HG03097 (cell line): ENCODE measurements around the gene PHPT1.

ENCODE experiments used
- ATAC-seq: cut with Tn5 transposase; IDR thresholded peaks from one replicate; pipeline ENCODE4 v1.9.1; 2021; ENCODE audit not compliant: unreplicated experiment, low FRiP score

Gene PHPT1

DNA sequence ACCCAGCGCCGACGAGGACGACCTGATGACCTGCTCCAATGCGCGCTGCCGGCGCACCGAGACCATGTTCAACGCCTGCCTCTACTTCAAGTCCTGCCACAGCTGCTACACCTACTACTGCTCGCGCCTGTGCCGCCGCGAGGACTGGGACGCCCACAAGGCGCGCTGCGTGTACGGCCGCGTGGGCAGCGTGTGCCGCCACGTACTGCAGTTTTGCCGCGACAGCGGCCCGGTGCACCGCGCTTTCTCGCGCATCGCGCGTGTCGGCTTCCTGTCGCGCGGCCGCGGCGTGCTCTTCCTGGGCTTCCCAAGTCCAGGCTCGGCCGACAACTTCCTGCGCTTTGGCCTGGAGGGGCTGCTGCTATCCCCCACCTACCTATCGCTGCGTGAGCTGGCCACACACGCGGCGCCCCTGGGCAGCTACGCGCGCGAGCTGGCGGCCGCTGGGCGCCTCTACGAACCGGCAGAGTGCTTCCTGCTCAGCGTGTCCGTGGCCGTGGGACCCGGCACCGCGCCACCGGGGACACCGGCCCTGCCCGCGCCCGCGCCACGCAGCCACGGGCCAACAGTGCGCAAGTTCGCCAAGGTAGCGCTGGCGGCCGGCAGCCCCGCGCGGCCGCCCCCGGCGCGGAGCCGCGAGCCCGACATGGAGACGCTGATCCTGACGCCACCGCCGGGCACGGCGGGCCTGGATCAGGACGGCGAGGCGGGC, 2.7 kb upstream of the PHPT1 start:
- ATAC-seq: no peak

DNA sequence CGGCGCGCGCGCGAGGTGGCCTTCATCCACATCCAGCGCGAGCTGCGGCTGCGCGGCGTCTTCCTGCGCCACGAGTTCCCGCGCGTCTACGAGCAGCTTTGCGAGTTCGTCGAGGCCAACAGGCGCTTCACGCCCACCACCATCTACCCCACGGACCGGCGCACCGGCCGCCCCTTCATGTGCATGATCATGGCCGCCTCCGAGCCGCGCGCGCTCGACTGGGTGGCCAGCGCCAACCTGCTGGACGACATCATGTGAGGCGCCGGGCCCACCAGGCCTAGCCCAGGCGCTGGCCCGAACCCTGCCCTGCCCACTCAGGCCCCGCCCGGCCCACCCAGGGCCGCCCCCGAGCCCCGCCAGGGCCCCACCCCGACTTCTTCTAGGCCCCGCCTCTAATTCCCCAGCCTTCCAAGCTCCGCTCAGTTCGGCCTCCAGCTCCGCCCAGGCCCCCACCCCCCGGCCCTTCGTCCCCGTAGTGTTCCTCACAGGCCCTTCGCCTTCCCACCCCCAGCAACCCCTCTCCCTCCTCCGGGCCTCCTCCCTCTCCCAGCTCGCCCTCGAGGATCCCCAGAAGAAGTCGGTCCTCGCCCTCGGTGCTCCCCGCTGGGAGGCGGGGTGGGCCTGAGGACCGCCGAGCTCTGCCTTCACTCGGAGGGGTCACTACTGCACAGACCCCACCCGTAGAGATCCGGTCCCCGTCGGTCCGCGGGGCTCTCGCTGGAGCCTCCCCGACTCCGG, 2.0 kb upstream of the PHPT1 start:
- ATAC-seq: no peak

DNA sequence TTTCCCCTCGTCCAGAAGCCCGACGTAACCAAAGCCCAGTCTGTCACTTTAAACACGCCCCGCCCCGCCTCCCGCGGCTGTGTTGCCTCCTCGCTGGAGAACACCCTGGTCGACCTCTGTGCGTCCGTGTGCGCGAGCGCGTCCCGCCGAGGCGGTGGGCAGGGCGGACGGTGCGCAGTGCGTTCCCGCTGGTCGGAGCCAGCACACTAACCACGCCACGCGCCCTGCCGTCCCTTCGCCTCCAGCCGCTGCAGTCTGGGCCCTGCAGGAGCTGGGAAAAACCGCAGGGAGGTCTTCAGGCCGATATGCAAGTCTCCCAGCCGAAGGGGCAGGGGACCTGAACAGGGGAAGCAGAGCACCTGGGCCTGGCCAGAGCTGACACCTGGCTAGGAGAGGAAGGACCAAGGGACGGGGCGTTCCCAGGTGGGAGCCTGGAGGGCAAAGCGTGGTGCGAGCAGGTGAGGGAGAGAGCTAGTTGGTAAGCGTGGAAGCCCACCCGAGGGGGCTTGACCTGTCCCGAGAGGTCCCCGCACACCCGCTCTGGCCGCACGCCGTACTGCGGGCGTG, 1.3 kb upstream of the PHPT1 start:
- no peak for ATAC-seq

DNA sequence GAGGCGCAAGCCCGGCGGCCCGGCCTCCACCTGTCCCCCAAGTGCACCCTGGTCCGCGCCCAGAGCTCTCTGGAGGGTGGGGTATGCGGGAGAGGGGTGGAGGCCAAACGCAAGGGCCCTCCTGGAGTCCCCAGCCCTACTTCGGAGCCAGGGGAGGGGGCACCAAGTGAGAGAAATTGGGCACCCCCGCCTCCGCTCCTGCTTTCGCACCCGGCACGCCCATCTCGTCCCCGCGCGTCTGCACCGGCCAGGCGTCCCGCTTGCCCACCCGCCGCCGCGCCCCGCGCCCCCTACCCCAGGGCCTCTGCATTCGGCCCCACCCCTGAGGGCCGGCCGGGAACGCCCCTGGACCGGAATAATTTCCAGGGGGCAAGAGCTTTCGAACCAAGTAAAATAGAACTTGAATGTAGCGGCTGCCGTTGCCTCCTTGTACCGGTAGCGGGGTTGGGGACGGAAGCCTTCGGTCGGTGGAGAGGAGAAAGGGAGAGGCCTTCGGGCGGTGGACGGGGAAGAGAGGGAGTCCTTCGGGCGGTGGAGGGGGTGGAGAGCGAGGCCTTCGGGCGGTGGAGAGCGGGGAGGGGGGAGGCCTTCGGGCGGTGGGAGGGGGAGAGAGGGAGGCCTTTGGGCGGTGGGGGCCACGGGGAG, 694 bp upstream of the PHPT1 start:
- no peak for ATAC-seq

DNA sequence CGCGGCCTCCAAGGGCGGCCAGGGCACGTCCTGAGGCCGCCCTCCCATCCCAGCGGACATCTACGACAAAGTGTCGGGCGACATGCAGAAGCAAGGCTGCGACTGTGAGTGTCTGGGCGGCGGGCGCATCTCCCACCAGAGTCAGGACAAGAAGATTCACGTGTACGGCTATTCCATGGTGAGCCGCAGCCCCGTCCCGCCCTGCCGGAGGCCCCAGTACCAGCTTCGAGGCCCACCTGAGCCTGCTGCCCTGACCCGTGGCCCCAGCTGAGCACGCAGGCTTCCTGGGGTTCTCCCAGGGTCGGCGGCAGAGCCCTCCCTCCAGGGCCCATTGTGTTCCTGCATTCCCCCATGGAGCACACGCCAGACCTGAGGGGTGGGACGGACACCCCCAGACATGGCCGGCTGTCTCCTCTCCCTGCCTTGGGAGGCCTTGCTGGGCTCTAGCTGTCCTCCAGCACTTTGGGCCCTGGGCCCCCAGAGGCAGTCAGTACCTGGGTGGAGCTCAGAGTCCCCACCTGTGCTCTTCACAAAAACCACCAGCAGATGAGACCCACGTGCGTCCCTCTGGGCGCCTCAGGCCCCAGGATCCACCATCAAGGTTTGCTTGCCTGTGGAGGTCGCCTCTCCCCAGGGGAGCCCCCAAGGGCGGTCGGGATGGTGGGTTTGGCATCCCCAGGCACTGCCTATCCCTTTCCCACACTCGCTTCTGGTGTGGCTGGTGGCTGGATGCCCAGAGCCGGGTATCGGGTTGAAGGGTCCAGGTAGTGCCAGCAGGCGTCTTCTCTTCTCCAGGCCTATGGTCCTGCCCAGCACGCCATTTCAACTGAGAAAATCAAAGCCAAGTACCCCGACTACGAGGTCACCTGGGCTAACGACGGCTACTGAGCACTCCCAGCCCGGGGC, 1.0 kb downstream of the PHPT1 start:
- ATAC-seq: no peak

DNA sequence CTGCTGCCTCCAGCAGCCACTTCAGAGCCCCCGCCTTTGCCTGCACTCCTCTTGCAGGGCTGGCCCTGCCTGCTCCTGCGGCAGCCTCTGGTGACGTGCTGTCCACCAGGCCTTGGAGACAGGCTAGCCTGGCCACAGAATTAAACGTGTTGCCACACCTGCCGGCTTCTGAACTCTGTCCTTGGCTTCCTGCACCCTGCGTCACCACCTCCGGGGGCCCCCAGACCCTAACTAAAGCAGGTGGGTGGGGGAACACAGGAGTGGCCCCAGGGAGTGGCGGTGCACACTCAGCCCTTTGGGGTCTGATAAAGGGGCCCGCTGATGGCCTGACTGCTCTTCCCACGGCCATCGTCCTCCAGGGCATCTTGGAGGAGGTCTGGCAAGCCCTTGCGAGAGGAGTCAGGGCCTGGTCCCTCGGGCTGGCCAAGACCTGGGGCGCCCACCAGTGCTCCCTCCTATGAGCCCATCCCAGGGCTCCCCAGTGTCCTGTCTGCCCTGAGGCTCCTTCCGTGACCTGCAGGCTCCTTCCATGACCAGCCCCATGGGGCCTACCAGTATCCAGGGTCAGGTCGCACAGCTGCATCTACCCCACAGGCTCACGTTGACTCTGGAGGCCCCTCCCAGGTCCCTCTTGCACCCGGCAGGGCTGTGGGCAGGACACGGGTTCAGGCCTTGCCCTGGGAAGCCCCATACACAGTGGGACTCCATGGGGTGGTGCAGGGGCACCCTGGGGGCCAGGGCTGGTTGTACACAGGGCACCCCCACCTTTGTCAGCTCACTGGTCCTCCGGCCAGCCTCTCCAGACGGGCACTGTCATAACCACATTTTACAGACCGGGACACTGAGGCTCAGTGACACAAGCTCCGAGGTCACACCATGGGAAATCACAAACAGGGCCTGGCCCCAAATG, 1.9 kb downstream of the PHPT1 start:
- ATAC-seq: no peak

DNA sequence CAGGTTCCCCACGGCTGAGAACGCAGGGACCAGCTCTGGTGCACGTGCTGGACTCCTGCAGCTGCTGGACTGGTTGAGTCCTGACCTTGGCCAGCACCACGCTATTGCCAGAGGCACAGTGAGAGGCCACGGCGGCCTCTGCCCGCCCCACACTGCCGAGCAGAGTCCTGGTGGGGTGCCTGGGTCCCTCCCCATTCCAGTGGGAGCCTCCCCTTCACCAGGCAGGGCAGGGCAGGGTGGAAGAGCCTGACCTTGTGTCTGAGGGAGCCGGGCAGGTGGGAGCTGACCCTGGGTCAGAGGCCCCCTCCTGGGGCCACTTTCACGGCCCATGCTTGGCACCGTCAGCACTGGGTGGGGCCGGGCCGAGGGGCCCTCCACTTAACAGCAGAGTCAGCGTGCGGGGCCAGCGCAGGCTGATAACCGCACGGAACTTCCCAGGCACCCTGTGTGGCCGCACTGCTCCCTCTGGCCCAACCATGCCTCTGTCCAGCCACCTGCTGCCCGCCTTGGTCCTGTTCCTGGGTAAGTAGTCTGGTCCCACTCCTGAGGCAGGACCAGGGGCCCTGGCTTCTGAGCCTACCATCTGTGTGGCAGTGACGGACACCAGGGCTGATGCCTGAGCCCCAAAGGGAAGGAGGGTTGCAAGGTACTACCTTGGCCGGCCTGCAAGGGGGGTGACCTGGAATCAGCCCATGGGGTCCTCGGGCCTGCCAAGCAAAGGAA, 2.9 kb downstream of the PHPT1 start, which contains the start of gene MAMDC4:
Gene MAMDC4, plus strand, starts transcription at position 406 of the 723 bp plus-strand sequence. Its CDS starts 71 bp downstream, at position 477.
- ATAC-seq: no peak

DNA sequence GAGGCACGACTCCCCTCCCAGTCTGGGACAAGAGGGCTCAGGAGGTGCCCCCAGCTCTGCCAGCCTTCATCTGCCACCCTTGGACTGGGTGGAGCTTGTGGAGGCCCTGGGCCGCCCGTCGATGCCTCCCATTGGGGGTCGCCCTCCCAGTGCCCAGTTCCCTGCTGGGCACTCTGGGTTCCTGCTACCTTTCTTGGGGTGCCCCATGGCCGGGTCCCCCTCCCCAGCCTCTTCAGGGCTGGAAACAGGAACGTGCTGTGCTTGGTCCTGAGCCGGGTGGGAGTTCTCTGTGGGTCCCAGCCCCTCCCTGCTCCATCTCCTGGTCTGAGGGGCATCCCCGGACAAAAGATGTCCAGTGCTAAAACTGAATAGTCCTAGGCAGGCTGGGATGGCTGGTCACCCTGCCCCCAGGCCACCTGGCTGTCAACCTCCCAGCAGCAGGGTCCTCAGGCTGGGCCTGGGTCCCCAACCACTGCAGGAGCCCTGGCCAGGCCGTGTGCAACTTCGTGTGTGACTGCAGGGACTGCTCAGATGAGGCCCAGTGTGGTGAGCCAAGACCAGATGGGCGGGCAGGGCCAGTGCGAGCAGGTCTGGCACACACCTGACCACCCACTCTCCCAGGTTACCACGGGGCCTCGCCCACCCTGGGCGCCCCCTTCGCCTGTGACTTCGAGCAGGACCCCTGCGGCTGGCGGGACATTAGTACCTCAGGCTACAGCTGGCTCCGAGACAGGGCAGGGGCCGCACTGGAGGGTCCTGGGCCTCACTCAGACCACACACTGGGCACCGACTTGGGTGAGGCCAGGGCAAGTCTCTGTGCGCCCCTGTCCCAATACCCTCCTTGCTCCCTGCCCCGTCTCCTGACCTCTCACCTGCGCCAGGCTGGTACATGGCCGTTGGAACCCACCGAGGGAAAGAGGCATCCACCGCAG, 3.7 kb downstream of the PHPT1 start:
- ATAC-seq: no peak

DNA sequence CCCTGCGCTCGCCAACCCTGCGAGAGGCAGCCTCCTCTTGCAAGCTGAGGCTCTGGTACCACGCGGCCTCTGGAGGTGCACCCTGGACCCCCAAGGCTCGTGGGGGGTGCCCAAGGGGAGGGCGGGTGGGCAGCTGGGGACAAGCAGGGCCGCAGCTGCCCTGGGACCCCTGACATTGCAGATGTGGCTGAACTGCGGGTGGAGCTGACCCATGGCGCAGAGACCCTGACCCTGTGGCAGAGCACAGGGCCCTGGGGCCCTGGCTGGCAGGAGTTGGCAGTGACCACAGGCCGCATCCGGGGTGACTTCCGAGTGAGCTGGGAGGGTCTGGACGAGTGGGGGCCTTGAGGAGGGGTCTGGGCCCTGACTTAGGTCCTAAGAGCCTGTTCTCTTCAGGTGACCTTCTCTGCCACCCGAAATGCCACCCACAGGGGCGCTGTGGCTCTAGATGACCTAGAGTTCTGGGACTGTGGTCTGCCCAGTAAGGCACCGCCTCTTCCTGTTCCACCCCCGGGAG, 4.4 kb downstream of the PHPT1 start:
- ATAC-seq: no peak

DNA sequence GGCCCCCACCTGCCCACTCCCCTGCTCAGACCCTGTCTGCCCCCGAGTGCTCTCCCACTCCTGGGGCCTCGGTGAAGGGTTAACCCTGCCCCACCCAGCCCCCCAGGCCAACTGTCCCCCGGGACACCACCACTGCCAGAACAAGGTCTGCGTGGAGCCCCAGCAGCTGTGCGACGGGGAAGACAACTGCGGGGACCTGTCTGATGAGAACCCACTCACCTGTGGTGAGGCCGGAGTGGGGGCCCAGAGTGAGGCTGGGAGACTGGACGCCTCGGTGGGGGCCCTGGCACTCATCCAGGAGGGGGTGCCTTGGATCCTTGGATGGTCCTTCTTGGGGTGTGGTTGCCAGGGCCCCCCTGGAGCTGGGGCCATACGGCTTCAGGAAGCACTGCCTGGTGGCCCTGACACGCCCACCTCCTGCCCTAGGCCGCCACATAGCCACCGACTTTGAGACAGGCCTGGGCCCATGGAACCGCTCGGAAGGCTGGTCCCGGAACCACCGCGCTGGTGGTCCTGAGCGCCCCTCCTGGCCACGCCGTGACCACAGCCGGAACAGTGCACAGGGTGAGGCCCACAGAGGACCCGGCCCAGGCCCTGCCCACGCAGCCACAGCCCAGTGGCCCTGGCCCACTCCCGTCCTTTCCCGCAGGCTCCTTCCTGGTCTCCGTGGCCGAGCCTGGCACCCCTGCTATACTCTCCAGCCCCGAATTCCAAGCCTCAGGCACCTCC, 5.1 kb downstream of the PHPT1 start:
- ATAC-seq: no peak

DNA sequence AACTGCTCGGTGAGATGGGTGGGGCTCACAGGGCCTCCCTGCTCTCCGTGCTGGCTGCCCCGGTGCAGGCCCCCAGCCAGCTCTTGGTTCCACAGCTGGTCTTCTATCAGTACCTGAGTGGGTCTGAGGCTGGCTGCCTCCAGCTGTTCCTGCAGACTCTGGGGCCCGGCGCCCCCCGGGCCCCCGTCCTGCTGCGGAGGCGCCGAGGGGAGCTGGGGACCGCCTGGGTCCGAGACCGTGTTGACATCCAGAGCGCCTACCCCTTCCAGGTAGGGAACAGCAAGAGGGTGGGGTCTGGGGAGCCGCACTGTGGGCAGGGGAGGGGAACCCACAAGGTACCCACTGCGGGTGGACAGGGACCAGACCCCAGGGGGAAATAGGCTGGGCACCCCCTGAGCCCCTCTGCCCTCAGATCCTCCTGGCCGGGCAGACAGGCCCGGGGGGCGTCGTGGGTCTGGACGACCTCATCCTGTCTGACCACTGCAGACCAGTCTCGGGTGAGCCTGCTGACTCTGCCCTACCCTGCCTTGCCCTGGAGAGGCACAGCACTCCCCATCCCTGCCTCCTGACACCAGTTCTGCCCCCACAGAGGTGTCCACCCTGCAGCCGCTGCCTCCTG, 5.7 kb downstream of the PHPT1 start:
- ATAC-seq: no peak

DNA sequence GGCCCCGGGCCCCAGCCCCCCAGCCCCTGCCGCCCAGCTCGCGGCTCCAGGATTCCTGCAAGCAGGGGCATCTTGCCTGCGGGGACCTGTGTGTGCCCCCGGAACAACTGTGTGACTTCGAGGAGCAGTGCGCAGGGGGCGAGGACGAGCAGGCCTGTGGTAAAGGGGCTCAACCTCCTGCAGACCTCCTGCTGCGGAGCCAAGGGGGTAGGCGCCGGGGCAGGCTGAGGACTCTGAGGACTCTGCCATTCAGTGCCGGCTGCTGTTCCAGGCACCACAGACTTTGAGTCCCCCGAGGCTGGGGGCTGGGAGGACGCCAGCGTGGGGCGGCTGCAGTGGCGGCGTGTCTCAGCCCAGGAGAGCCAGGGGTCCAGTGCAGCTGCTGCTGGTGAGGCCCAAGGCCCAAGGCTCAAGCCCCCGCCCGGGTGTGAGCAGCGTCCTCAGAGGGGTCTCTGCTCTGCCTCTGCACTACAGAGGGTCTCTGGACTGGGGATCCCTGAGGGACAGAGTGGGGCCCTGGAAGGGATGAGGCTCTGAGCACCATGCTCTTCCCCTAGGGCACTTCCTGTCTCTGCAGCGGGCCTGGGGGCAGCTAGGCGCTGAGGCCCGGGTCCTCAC, 6.4 kb downstream of the PHPT1 start:
- ATAC-seq: no peak

DNA sequence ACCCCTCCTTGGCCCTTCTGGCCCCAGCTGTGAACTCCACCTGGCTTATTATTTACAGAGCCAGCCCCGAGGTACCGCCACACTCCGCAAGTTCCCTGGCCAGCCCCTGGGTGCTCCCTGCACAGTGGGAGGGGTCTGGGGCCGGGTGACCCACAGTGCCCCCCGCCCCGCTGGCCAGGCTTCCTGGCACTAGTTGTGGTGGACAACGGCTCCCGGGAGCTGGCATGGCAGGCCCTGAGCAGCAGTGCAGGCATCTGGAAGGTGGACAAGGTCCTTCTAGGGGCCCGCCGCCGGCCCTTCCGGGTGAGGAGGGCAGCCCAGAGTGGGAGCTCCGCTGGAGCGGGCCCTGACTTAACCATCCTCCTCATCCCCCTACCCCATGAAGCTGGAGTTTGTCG, 6.9 kb downstream of the PHPT1 start:
- no peak for ATAC-seq

DNA sequence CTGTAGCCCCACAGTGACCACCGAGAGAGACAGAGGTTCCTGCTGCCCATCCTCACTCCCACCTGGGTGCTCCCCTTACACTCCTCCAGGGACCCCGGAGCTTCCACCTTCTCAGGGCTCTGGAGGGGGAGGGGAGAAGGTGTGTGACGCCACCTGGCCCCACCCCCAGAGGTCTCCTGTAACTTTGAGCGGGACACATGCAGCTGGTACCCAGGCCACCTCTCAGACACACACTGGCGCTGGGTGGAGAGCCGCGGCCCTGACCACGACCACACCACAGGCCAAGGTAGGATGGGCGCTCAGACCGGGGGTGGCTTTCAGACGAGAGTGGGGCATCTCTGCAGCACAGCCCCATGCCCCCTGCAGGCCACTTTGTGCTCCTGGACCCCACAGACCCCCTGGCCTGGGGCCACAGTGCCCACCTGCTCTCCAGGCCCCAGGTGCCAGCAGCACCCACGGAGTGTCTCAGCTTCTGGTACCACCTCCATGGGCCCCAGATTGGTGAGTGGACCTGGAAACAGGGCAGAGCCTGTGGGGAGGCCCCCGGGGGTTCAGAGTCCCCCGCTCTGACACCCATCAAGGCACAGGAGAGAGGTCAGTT, 7.4 kb downstream of the PHPT1 start:
- no peak for ATAC-seq

DNA sequence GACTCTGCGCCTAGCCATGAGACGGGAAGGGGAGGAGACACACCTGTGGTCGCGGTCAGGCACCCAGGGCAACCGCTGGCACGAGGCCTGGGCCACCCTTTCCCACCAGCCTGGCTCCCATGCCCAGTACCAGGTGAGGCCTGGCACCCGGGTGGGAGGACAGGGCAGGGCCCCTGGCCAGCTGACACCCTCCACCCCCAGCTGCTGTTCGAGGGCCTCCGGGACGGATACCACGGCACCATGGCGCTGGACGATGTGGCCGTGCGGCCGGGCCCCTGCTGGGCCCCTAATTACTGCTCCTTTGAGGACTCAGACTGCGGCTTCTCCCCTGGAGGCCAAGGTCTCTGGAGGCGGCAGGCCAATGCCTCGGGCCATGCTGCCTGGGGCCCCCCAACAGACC, 8.0 kb downstream of the PHPT1 start:
- no peak for ATAC-seq
